ENCODE measurements around the gene ABCG5.

- TF ChIP-seq CTCF (IDR thresholded peaks at IDR 0.05) (peak in 3 of 6 experiments; percentile 45 to 54 (median 51)), POLR2A (IDR thresholded peaks at IDR 0.05) (no peak)
Observed at GRCh38 chr2:43802135-43802534, 36.5 kb downstream of the ABCG5 start.

All from Peyer's patch (tissue), 4 donors.